GM21390 (cell line): ENCODE results near the gene HIC2.
"Not testable (repeated sequence)": the region's sequence is repeated elsewhere in the genome, so short reads cannot be mapped to it uniquely, and the experiment has no call there.

Experiments used
- ATAC-seq: cut with Tn5 transposase; IDR thresholded peaks from one replicate; pipeline ENCODE4 v1.9.1; 2021; ENCODE audit not compliant: unreplicated experiment

Gene HIC2

GRCh38 chr22:21434378-21435233, 17.4 kb downstream of the HIC2 start:
- not testable (repeated sequence) for ATAC-seq

GRCh38 chr22:21435998-21436810, 19.0 kb downstream of the HIC2 start:
- not testable (repeated sequence) for ATAC-seq

- ATAC-seq, result not testable (repeated sequence)
Observed at GRCh38 chr22:21438013-21438412, 20.8 kb downstream of the HIC2 start.

GRCh38 chr22:21440018-21440636, 23.0 kb downstream of the HIC2 start:
- not testable (repeated sequence) for ATAC-seq

GRCh38 chr22:21440676-21441075, 23.5 kb downstream of the HIC2 start:
- not testable (repeated sequence) for ATAC-seq

GRCh38 chr22:21441170-21441569, 24.0 kb downstream of the HIC2 start:
- ATAC-seq, result not testable (repeated sequence)

- ATAC-seq, result not testable (repeated sequence)
Observed at GRCh38 chr22:21442123-21442522, 25.0 kb downstream of the HIC2 start.

- not testable (repeated sequence) for ATAC-seq
Observed at GRCh38 chr22:21442646-21443045, 25.5 kb downstream of the HIC2 start.

GRCh38 chr22:21443057-21443734, 26.0 kb downstream of the HIC2 start:
- no peak for ATAC-seq

- no peak for ATAC-seq
Observed at GRCh38 chr22:21443735-21444421, 26.7 kb downstream of the HIC2 start.

- no peak for ATAC-seq
Observed at GRCh38 chr22:21444701-21445436, 27.7 kb downstream of the HIC2 start.

GRCh38 chr22:21445437-21446127, 28.4 kb downstream of the HIC2 start:
- ATAC-seq, result no peak

GRCh38 chr22:21446128-21446826, 29.1 kb downstream of the HIC2 start:
- ATAC-seq, result no peak

- no peak for ATAC-seq
Observed at GRCh38 chr22:21446827-21447690, 29.9 kb downstream of the HIC2 start.

GRCh38 chr22:21447694-21448402, 30.7 kb downstream of the HIC2 start:
- no peak for ATAC-seq

- ATAC-seq, result no peak
Observed at GRCh38 chr22:21448627-21449416, 31.7 kb downstream of the HIC2 start.
